GM18861 (cell line): ENCODE data around the gene PTPRD.
"Not testable (repeated sequence)": the region's sequence is repeated elsewhere in the genome, so short reads cannot be mapped to it uniquely, and the experiment has no call there.

Experiments used
- ATAC-seq: cut with Tn5 transposase; IDR thresholded peaks from one replicate; pipeline ENCODE4 v1.9.1; 2021; ENCODE audit not compliant: unreplicated experiment

The PTPRD gene

GRCh38 chr9:9998491-9999287 is 614.1 kb downstream of the PTPRD start:
- ATAC-seq, result peak; percentile 61

- no peak for ATAC-seq
Measured at GRCh38 chr9:9997585-9997984, 615.2 kb downstream of the PTPRD start.

- ATAC-seq, result no peak
Measured at GRCh38 chr9:9996259-9996658, 616.5 kb downstream of the PTPRD start.

GRCh38 chr9:9992936-9993335 is 619.9 kb downstream of the PTPRD start:
- no peak for ATAC-seq

GRCh38 chr9:9973062-9973461 is 639.7 kb downstream of the PTPRD start:
- no peak for ATAC-seq

- ATAC-seq, result no peak
Measured at GRCh38 chr9:9970514-9970913, 642.3 kb downstream of the PTPRD start.

- ATAC-seq, result no peak
Measured at GRCh38 chr9:9963841-9964240, 649.0 kb downstream of the PTPRD start.

- no peak for ATAC-seq
Measured at GRCh38 chr9:9961934-9962333, 650.9 kb downstream of the PTPRD start.

- ATAC-seq, result no peak
Measured at GRCh38 chr9:9961487-9961886, 651.3 kb downstream of the PTPRD start.

- no peak for ATAC-seq
Measured at GRCh38 chr9:9951556-9952160, 661.1 kb downstream of the PTPRD start.

- no peak for ATAC-seq
Measured at GRCh38 chr9:9950813-9951212, 662.0 kb downstream of the PTPRD start.

GRCh38 chr9:9949978-9950377 is 662.8 kb downstream of the PTPRD start:
- ATAC-seq, result no peak

GRCh38 chr9:9949368-9949767 is 663.4 kb downstream of the PTPRD start:
- no peak for ATAC-seq

GRCh38 chr9:9945966-9946365 is 666.8 kb downstream of the PTPRD start:
- ATAC-seq, result no peak

- peak; percentile 76 for ATAC-seq
Measured at GRCh38 chr9:9942764-9943424, 669.9 kb downstream of the PTPRD start.

- ATAC-seq, result no peak
Measured at GRCh38 chr9:9938432-9938831, 674.4 kb downstream of the PTPRD start.

GRCh38 chr9:9931464-9931863 is 681.3 kb downstream of the PTPRD start:
- not testable (repeated sequence) for ATAC-seq

GRCh38 chr9:9924376-9924775 is 688.4 kb downstream of the PTPRD start:
- ATAC-seq, result no peak

GRCh38 chr9:9921805-9922204 is 691.0 kb downstream of the PTPRD start:
- ATAC-seq, result no peak

- ATAC-seq, result no peak
Measured at GRCh38 chr9:9920425-9921060, 692.3 kb downstream of the PTPRD start.

- no peak for ATAC-seq
Measured at GRCh38 chr9:9919174-9919775, 693.5 kb downstream of the PTPRD start.
